CD4-positive, alpha-beta T cell (primary cell): ENCODE measurements around the gene PTGS1. TPM values are rescaled to one million over a fixed set of nuclear protein-coding genes. Genes with fewer than 3 reads are reported as not detected.
"Not testable (repeated sequence)": the region's sequence is repeated elsewhere in the genome, so short reads cannot be mapped to it uniquely, and the experiment has no call there.

Source experiments
- ATAC-seq: fragments of 200-7000 bp; cut with Tn5 transposase; one replicate; pipeline ENCODE4 v1.10.0; 2022; ENCODE audit warnings: mild to moderate bottlenecking; ENCODE audit not compliant: poor library complexity
- CTCF ChIA-PET: fragments of 350-600 bp; sonication (Branson Sonifier 250); formaldehyde crosslinking; loops from one replicate; lab custom pipeline; 2021; ENCODE audit warnings: antibody characterized with exemption, inconsistent platforms; lab: Charles Lee
- POLR2A ChIA-PET: fragments of 350-600 bp; sonication (Branson Sonifier 250); formaldehyde crosslinking; loops from one replicate; lab custom pipeline; 2021; ENCODE audit warnings: antibody characterized with exemption, inconsistent platforms; lab: Charles Lee
- DNase-seq, 14 experiments: peaks; one replicate each; pipeline ENCODE4 v3.0.0-alpha.2; 2013 to 2020; ENCODE audit warnings: mixed read lengths in 2 of 14
- H3K27ac ChIP-seq, 2 donors: one replicate each; pipeline versions ENCODE4 v1.5.1 to v1.7.0; 2013; ENCODE audit warnings: low read length in 2 of 2, low read depth in 1 of 2, mild to moderate bottlenecking in 1 of 2
- H3K27me3 ChIP-seq, 2 experiments: 1 replicate in 1 of 2; 2 replicates in 1 of 2; pipeline versions ENCODE4 v1.6.1 to v1.7.0; 2013; ENCODE audit warnings: low read length in 2 of 2, control low read depth in 1 of 2, mild to moderate bottlenecking in 1 of 2, moderate library complexity in 1 of 2; ENCODE audit not compliant: insufficient read depth in 2 of 2, control insufficient read depth in 1 of 2
- H3K36me3 ChIP-seq: one replicate; pipeline ENCODE4 v1.6.1; 2013; ENCODE audit warnings: low read length, control low read depth; ENCODE audit not compliant: insufficient read depth
- H3K4me1 ChIP-seq: one replicate; pipeline ENCODE4 v1.6.1; 2013; ENCODE audit warnings: low read length, control low read depth; ENCODE audit not compliant: insufficient read depth
- H3K4me3 ChIP-seq: one replicate; pipeline ENCODE4 v1.5.1; 2013; ENCODE audit warnings: mild to moderate bottlenecking, low read length, moderate library complexity
- H3K9me3 ChIP-seq, 2 experiments: 1 replicate in 1 of 2; 2 replicates in 1 of 2; pipeline versions ENCODE4 v1.6.1 to v1.7.0; 2013; ENCODE audit warnings: low read length in 2 of 2, mild to moderate bottlenecking in 2 of 2, control low read depth in 1 of 2, moderate library complexity in 1 of 2; ENCODE audit not compliant: control insufficient read depth in 1 of 2, insufficient read depth in 1 of 2
- H3K27ac Mint-ChIP-seq: one replicate; pipeline ENCODE4 v1.8.0; 2020; ENCODE audit warnings: mixed read lengths
- H3K27me3 Mint-ChIP-seq: one replicate; pipeline ENCODE4 v1.8.0; 2021; ENCODE audit warnings: mixed read lengths
- H3K36me3 Mint-ChIP-seq: one replicate; pipeline ENCODE4 v1.8.0; 2021; ENCODE audit warnings: low read depth, mixed read lengths
- H3K4me1 Mint-ChIP-seq: one replicate; pipeline ENCODE4 v1.8.0; 2021; ENCODE audit warnings: low read depth, mixed read lengths
- H3K4me3 Mint-ChIP-seq: one replicate; pipeline ENCODE4 v1.8.0; 2020; ENCODE audit warnings: mild to moderate bottlenecking, mixed read lengths
- H3K9me3 Mint-ChIP-seq: one replicate; pipeline ENCODE4 v1.8.0; 2020; ENCODE audit warnings: mixed read lengths
- CTCF ChIP-seq: fragments of 200-600 bp; IDR thresholded peaks from one replicate; pipeline ENCODE4 v1.8.0; 2022; ENCODE audit warnings: antibody characterized with exemption, mild to moderate bottlenecking
- intact Hi-C, 2 experiments: fragments of 100-400 bp; cut with DNase I in 1 of 2; cut with micrococcal nuclease in 1 of 2; formaldehyde crosslinking; loops; one replicate each; pipeline versions ENCODE4 v1.15.1 to v1.9.0; 2023 to 2025; cut with DNase I, micrococcal nuclease
- total RNA-seq, 174 experiments: library from RNA in 2 of 174; stranded (reverse) in 2 of 174; gene quantifications; one replicate each; pipeline ENCODE4 v1.2.3 and lab custom pipeline; 2021 to 2026

Gene PTGS1
- total RNA-seq, 2 experiments from 2014 or later: 0.14 to 0.27 TPM

DNA sequence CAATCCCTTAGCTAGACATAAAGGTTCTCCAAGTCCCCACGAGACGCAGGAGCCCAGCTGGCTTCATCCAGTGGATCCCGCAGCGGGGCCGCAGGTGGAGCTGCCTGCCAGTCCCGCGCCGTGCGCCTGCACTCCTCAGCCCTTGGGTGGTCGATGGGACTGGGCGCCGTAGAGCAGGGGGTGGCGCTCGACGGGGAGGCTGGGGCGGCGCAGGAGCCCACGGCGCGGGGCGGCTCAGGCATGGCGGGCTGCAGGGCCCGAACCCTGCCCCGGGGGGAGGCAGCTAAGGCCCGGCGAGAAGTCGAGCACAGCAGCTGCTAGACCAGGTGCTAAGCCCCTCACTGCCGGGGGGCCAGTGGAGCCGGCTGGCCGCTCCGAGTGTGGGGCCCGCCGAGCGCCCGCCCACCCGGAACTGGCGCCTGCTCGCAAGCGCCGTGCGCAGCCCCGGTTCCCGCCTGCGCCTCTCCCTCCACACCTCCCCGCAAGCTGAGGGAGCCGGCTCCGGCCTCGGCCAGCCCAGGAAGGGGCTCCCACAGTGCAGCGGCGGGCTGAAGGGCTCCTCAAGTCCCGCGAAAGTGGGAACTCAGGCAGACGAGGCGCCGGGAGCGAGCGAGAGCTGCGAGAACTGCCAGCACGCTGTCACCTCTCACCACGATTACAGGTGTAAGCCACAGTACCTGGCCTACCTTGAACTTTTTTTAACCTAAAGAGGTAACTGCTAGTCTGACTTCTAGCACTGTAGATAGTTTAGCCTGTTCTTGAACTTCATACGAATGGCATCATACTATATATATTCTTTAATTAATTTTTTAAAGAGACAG, 35.5 kb downstream of the PTGS1 start:
- POLR2A ChIA-PET: no interaction called here
- TF ChIP-seq CTCF: no peak
- CTCF ChIA-PET: no interaction called here
- Mint-ChIP-seq H3K4me3 (peak overlapping the region; percentile 70), H3K4me1 (no peaks in the 10 kb centered on the region), H3K27me3 (peaks cover 23% of the 10 kb centered on the region), H3K9me3 (no peaks in the 10 kb centered on the region), H3K27ac (no peak overlapping the region), H3K36me3 (no peaks in the 10 kb centered on the region)
- no peak for DNase-seq
- no peaks in the 10 kb centered on the region for H3K4me1 ChIP-seq
- no peak for ATAC-seq
- no peaks in the 10 kb centered on the region for H3K36me3 ChIP-seq
- H3K4me3 ChIP-seq: no peak overlapping the region
- H3K27ac ChIP-seq: no peak overlapping the region
- no peaks in the 10 kb centered on the region for H3K9me3 ChIP-seq
- intact Hi-C loops: no loop called here
- no peaks in the 10 kb centered on the region for H3K27me3 ChIP-seq

DNA sequence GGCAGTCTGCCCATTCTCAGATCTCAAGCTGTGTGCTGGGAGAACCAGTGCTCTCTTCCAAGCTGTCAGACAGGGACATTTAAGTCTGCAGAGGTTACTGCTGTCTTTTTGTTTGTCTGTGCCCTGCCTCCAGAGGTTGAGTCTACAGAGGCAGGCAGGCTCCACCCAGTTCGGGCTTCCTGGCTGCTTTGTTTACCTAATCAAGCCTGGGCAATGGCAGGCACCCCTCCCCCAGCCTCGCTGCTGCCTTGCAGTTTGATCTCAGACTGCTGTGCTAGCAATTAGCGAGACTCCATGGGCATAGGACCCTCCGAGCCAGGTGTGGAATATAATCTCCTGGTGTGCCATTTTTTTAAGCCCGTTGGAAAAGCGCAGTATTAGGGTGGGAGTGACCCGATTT, 43.3 kb downstream of the PTGS1 start:
- ATAC-seq, intact Hi-C loops, CTCF ChIA-PET, H3K4me3 Mint-ChIP-seq, H3K9me3 Mint-ChIP-seq, H3K36me3 ChIP-seq, POLR2A ChIA-PET, H3K36me3 Mint-ChIP-seq, H3K27me3 ChIP-seq, DNase-seq, H3K9me3 ChIP-seq, H3K4me1 ChIP-seq, H3K27ac ChIP-seq, H3K4me1 Mint-ChIP-seq, H3K4me3 ChIP-seq, H3K27ac Mint-ChIP-seq: not testable (repeated sequence)
- peaks cover 35% of the 10 kb centered on the region for H3K27me3 Mint-ChIP-seq

GRCh38 chr9:122418016-122418415, 47.2 kb downstream of the PTGS1 start:
- no peak for DNase-seq
- TF ChIP-seq CTCF: no peak
- no peak overlapping the region for H3K27ac ChIP-seq
- no peak overlapping the region for H3K4me3 Mint-ChIP-seq
- H3K4me1 ChIP-seq: no peaks in the 10 kb centered on the region
- no peaks in the 10 kb centered on the region for H3K36me3 Mint-ChIP-seq
- H3K9me3 Mint-ChIP-seq: peaks cover 18% of the 10 kb centered on the region
- H3K27me3 Mint-ChIP-seq: peaks cover 54% of the 10 kb centered on the region
- POLR2A ChIA-PET: no interaction called here
- H3K4me3 ChIP-seq: no peak overlapping the region
- CTCF ChIA-PET: no interaction called here
- ATAC-seq: no peak
- no peak overlapping the region for H3K27ac Mint-ChIP-seq
- peaks cover 11 to 15% of the 10 kb centered on the region in 2 experiments for H3K9me3 ChIP-seq
- intact Hi-C loops: no loop called here
- no peaks in the 10 kb centered on the region for H3K36me3 ChIP-seq
- H3K4me1 Mint-ChIP-seq: no peaks in the 10 kb centered on the region
- H3K27me3 ChIP-seq: peaks cover 4 to 5% of the 10 kb centered on the region in 2 experiments

DNA sequence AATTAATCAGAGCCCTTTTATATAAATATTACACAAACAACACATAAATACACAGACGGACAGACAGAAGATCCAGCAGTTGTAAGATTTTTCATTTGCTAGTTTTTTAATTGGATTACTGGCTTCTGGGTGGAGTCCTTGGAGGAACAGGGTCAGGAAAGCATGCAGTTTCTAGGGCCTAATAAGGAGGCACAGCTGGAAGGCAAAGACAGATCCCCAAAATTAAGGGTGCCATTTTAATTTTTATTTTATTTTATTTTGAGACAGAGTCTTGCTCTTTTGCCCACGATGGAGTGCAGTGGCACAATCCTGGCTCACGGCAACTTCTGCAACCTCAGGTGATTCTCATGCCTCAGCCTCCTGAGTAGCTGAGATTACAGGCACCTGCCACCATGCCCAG, 49.5 kb downstream of the PTGS1 start:
- Histone ChIP-seq H3K27ac (no peak overlapping the region), H3K36me3 (no peaks in the 10 kb centered on the region), H3K9me3 (peaks cover 11 to 15% of the 10 kb centered on the region in 2 experiments), H3K4me3 (no peak overlapping the region), H3K4me1 (no peaks in the 10 kb centered on the region), H3K27me3 (peaks cover 4 to 5% of the 10 kb centered on the region in 2 experiments)
- H3K36me3 Mint-ChIP-seq: no peaks in the 10 kb centered on the region
- CTCF ChIA-PET: no interaction called here
- no peaks in the 10 kb centered on the region for H3K4me1 Mint-ChIP-seq
- POLR2A ChIA-PET: no interaction called here
- TF ChIP-seq CTCF: no peak
- no peak overlapping the region for H3K4me3 Mint-ChIP-seq
- intact Hi-C loops: no loop called here
- H3K27me3 Mint-ChIP-seq: peaks cover 66% of the 10 kb centered on the region
- peaks cover 18% of the 10 kb centered on the region for H3K9me3 Mint-ChIP-seq
- DNase-seq (no peak), ATAC-seq (no peak)
- no peak overlapping the region for H3K27ac Mint-ChIP-seq
